NCI-H2196 treated with DMSO at 0.1 percent for 48 hours (cell line): ENCODE results near the gene STAT4.

Experiments used
- DNase-seq: peaks from one replicate; lab custom pipeline; 2025; ENCODE audit not compliant: unreplicated experiment; lab: John Stamatoyannopoulos, UW

STAT4 gene

DNA sequence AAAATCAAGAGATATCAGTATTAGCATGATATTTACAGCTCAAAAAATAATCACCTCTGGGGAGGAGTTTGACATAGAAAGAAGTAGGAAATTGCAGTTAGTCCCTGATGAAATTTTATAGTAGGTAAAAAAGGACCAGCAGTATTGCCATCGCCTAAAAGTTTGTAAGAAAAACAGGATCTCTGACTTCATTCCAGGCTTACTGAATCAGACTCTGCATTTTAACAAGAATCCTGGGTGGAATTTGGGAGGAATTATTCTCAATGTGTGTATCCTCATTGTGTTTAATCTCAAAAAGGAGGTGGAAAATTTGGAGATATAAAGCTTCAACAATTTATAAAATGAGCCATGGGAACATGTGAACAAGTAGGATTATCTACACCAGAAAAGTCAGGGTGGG, 105.7 kb downstream of the STAT4 start:
- DNase-seq: no peak

DNA sequence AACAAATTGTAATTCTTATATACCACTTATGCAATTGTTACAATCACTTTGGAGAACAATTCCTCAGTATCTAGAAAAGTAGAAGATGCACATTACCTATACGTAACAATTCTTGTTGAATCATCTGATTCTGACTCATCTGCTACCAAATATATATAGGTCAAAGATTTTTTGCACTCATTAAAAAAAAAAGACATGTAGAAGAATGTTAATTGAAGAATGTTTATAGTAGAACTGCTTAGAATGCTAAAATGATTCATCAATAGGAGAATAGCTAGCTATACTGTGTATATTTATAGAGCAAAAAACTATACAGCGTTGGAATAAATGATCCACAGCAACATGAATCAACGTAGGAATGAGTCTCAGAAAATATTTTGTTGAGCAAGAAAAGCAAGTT, 107.4 kb downstream of the STAT4 start:
- no peak for DNase-seq

DNA sequence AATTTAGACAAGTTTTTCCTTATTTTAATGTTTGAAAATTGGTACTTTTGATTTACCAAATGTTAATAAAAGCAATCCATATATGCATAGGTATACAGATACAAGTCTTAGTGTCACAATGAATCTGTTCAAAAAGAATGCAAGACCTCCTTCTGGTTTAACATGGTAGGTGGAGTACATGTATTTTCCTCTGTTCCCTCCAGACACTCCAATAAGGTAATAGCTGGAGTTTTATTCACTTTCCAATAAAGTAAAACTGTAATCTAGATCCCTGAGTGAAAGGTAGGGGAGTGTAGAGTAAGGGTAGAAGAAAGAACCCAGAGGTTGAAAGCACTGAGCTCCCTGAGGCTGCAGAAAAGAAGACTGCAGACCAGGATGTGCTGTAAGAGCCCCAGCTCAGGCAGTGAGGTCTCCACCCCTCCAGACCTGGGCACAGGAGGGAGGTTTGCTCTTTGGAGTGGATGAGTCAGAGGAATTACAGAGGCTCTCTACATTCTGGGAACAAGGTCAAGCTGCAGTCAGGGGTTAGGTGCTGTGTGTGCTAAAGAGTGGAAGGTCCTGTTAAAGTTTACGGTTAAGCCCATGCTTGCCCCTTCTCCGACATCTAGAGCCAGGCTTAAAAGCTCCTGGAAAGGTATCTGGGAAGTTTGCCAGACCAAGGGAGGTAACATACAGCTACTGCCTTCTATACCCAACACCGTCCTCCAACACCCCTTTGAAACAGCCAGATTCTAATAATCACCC, 109.2 kb downstream of the STAT4 start:
- peak; percentile 8 for DNase-seq

DNA sequence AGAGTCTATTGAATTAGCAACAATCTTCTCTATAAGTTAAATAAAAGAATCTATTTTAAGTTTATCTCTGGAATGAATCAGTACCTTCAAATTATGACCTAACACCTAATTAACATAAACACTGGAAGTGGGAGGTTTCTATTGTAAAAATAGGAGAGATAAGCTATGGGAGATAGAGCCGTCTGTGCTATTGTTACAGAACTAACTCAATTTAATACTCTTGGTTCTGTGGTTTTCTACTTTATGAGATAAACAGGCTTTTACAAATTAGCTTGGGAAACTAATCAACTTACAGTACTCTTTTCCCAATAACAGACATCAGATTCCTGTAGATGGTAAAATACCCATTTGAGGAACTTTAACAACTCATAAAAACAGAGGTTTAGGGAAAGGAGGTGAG, 111.2 kb downstream of the STAT4 start:
- DNase-seq: no peak

DNA sequence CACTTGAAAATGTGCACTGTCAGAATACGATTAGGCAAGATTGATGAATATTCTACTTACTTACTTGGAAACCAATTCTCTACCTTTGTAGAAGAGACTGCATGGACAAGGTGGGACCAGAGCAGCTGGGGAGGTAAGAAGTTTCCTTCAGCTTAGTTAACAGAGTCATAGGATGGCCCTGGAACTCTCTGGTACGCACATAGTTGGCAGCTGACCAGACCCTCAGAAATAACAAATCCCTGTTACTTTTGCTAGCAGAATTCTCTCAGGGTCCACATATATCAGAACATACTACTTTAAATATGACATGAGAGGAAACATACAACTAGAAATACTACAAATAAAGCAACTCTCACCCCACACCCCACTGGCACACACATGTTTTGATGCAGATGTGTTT, 112.1 kb downstream of the STAT4 start:
- DNase-seq: no peak

- DNase-seq: no peak
Observed at GRCh38 chr2:191038241-191038725, 112.5 kb downstream of the STAT4 start.

- DNase-seq: no peak
Observed at GRCh38 chr2:191037351-191037750, 113.4 kb downstream of the STAT4 start.

GRCh38 chr2:191036363-191036762, 114.4 kb downstream of the STAT4 start:
- no peak for DNase-seq

DNA sequence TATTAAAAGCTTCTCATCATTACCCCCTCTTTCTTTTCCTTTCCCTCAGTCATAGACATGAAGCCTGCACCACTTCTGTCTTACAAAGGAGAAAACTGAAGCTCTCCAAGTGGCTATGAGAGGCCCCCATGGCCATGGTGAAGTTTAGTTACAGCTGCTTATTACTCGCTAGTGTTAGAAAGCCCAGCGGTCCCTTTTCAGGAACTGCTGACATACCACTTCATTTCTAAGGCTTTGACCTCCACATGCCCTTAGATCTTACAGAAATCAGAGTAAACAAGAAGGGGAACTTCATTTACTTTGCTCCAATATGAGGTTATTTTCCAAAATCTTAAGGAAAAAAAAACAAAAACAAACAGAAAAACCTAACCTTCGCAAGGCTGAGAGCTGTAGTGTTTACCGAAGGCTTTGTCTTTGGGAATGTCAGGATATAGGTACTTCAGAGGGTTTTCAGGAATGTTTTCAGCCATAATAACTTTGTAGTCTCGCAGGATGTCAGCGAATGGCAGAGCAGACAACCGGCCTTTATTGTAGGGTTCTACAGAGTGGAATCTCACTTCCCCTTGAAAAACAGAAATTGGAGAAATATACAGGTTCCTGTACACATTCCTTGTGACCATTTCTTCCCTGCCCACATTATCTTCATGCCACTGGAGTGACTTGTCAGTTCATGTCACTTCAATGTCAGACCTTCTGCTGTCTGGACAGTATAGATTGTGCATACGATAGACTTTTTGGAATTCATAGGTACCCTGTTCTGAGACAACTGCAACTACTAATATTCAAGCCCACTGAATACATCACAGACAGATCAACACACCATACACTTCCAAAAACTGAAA, 118.0 kb downstream of the STAT4 start:
- DNase-seq: no peak

GRCh38 chr2:191031256-191031655, 119.5 kb downstream of the STAT4 start:
- DNase-seq: no peak

DNA sequence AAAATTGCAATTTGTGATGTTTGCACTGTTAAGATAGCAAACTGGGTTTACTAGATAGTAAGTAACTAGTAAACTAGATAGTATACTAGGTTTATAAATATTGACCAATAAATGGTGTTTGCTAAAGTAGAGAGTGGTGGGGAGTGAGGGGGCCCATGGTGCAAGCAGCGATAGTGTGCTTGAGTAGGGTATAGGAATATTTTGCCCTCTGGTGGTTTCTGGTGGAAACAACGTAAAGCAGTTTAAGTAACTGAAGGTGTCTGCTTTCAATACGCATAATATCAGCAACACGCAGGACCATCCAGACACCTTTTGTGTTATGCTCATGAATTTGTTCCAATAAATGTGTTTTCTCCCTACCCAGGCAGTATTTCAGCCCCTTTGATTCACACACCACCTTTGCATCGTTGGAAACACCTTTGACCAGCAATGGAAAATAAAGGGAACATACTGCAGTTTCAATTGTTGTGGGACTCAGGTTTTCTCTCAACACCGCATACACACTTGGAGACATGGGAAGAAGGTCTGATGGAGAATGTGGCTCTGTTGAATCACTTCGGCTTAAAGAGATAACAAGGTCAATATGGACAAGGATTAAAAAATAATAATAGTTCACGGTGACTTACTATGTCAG, 120.2 kb downstream of the STAT4 start:
- DNase-seq: peak; percentile 24

- no peak for DNase-seq
Observed at GRCh38 chr2:191029280-191029950, 121.4 kb downstream of the STAT4 start.

DNA sequence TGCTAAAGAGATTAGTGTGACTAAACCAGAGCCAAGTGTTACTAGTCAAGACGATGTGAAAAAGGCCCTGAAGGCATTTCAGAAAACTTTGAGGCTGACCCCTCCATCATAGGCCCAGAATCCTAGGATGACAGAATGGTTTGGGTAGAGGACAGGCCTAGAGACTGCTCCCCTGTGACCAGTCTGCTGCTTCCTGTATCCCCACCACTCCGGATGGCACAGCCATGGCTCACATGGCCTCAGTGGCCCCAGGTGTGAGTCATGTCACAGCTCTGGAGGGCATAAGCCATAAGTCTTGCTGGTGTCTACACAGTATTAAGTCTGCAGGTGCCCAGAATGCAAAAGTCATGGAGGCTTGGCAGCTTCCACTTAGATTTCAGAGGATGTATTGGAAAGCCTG, 124.4 kb downstream of the STAT4 start:
- no peak for DNase-seq

GRCh38 chr2:191025135-191025534, 125.7 kb downstream of the STAT4 start:
- no peak for DNase-seq

DNA sequence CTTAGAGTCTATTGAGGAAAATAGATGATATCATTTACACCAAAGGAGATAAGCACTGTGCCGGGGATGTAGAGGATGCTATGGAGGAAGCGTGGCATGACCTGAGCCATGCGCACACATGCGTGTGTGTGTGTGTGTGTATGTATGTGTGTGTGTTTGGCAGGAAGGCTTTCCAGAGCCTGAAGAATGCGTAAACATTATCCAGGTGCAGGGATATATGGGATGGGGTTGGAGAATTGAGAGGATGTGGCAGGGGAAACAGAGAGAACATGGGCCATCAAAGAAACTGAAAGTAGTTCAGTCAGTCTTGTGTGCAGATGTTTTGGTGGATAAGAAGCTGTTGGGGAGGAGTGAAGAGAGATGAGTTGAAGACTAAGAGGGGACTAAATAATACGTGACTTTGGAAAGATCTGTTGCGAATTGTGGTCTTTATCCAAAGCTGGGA, 127.5 kb downstream of the STAT4 start:
- no peak for DNase-seq

DNA sequence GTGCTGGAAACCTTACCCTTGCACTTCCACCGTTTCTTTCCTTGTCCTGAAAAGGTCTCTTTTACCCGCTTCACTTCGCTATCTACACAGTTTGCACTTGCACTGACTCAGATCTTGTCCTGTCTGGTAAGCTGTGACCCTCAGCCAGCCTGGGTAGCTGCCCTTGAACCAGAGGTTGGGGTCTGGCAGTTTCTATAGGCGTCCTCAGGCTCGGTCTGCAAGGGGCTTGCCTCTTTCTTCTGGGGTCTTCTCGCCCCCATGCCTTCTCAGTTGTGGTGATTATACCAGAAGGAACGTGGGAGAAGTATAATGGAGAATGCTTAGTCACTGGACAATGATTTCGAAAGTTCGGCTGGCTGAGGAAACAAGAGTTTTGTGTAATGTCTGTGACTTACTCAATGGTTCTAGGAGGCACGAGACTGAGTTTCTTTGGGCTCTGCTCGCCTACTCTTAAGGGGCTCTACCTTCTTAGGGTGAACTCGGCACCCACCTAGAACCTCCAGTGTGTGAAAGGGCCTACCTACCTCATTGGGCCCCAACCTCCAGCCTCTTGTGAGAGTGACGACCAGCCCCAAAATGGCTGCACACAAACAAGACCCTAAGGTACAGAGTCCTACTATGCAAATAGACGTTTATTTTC, 129.9 kb downstream of the STAT4 start:
- DNase-seq: no peak

GRCh38 chr2:191020221-191020741, 130.5 kb downstream of the STAT4 start:
- DNase-seq: peak; percentile 93

- no peak for DNase-seq
Observed at GRCh38 chr2:191019376-191019775, 131.4 kb downstream of the STAT4 start.

DNA sequence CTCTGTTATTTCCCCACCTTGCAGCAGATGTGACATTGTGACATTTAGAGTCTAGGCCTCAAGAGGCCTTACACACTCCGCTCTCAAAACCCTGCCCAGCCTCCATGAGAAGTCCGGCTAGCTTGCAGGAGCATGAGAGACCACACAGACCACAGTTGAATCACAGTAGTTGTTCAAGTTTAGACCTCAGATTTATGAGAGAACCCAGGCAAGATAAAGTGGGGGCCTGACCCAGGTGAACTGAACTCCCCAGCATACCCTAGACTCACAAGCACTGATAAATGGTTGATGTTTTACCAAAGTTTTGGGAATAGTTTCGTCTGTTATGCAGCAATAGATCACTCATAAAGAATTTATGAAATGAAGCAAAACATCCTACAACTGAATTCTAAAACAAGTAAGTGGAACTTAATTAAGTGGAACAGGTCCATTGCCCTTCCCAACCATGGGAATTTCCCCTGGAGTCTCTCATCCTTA, 132.1 kb downstream of the STAT4 start:
- no peak for DNase-seq

GRCh38 chr2:191018048-191018447, 132.7 kb downstream of the STAT4 start:
- no peak for DNase-seq
